Measurements from ENCODE around the gene BDNF. TPM values are rescaled to one million over a fixed set of nuclear protein-coding genes. Genes with fewer than 3 reads are reported as not detected.

The BDNF gene
- total and polyA plus RNA-seq, 2 donors (not counting 1 experiment from before 2014, with no cell fraction given), result not detected

DNA sequence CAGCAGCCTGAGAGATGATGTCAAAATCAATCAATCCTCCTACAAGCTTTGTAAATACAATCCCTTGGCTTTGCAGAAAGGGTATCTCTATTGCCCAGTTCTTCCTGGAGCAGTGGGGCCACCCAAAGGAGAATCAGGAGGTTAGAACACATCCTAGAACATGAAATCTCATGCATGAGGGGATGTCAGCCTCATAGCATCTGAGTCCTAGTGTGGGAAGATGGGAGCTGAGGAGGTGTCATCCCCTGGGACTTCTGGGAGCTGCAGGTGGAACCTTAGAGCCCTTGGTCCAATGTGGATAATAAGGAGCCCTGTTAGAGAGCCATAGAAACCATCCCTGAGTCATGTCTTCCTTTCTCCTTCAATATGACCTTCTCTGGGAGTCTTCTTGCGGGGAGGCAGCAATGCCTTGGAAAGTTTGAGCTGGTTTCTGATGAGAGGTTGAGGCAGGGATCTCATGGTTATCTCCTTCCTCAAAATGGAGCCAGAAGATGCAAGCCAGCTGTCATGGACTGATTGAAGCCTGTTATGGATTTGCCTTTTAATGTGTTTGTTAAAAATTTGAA is 74.8 kb downstream of the BDNF start:
- no peak overlapping the region for H3K4me3 ChIP-seq (ENCODE audit: control extremely low read depth in 1 of 5, extremely low read depth in 1 of 5, insufficient read depth in 1 of 5, low read depth in 2 of 5, low read length in 4 of 5)
- H3K4me1 ChIP-seq (ENCODE audit: control insufficient read depth in 2 of 2, insufficient read depth in 2 of 2, low read length in 2 of 2), result no peaks in the 10 kb centered on the region
- no peaks in the 10 kb centered on the region for H3K36me3 ChIP-seq (replicated peaks in 1 of 2; ENCODE audit: control extremely low read depth in 1 of 2, control insufficient read depth in 1 of 2, extremely low read depth in 1 of 2, insufficient read depth in 2 of 2, low read length in 1 of 2)
- H3K27ac ChIP-seq (ENCODE audit: low read length in 2 of 2), result no peak overlapping the region
- H3K79me2 ChIP-seq (ENCODE audit: control insufficient read depth, insufficient read depth, low read length), result no peaks in the 10 kb centered on the region
- ChIA-PET CTCF (no interaction called here), POLR2A (no interaction called here)
- no peak for ATAC-seq (ENCODE audit: low read depth)
- no CpG with 5 or more reads among the region's 1 CpG for WGBS (ENCODE audit: insufficient coverage)
- TF ChIP-seq, protein P1, sequence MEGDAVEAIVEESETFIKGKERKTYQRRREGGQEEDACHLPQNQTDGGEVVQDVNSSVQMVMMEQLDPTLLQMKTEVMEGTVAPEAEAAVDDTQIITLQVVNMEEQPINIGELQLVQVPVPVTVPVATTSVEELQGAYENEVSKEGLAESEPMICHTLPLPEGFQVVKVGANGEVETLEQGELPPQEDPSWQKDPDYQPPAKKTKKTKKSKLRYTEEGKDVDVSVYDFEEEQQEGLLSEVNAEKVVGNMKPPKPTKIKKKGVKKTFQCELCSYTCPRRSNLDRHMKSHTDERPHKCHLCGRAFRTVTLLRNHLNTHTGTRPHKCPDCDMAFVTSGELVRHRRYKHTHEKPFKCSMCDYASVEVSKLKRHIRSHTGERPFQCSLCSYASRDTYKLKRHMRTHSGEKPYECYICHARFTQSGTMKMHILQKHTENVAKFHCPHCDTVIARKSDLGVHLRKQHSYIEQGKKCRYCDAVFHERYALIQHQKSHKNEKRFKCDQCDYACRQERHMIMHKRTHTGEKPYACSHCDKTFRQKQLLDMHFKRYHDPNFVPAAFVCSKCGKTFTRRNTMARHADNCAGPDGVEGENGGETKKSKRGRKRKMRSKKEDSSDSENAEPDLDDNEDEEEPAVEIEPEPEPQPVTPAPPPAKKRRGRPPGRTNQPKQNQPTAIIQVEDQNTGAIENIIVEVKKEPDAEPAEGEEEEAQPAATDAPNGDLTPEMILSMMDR (IDR thresholded peaks at IDR 0.05), result no peak
- TF ChIP-seq EZH2 (IDR thresholded peaks at IDR 0.05; ENCODE audit: borderline replicate concordance, insufficient read depth, low read depth, low read length, poor library complexity, severe bottlenecking), result no peak
- no peak overlapping the region for H3K4me2 ChIP-seq (replicated peaks; ENCODE audit: low read depth, low read length, poor library complexity, severe bottlenecking)
- intact Hi-C loops (cut with micrococcal nuclease), result no loop called here
- no peaks in the 10 kb centered on the region for H4K20me1 ChIP-seq (ENCODE audit: control insufficient read depth, insufficient read depth, low read length, poor library complexity, severe bottlenecking)
- Mint-ChIP-seq H3K4me1 (peaks cover 8% of the 10 kb centered on the region), H3K4me3 (no peak overlapping the region), H3K27me3 (no peaks in the 10 kb centered on the region), H3K27ac (no peak overlapping the region), H3K9me3 (ENCODE audit: insufficient read depth) (no peaks in the 10 kb centered on the region)
- H3K9ac ChIP-seq (ENCODE audit: low read length), result no peak overlapping the region
- H2AFZ ChIP-seq (ENCODE audit: insufficient read depth, low read depth, low read length, poor library complexity, severe bottlenecking), result no peak overlapping the region
- DNase-seq, result no peak
- H3K9me3 ChIP-seq (ENCODE audit: control extremely low read depth in 1 of 3, control insufficient read depth in 2 of 3, insufficient read depth in 1 of 3, low read length in 2 of 3), result no peaks in the 10 kb centered on the region
- no peaks in the 10 kb centered on the region for H3K27me3 ChIP-seq (replicated peaks in 1 of 4; ENCODE audit: control extremely low read depth in 1 of 4, control insufficient read depth in 3 of 4, insufficient read depth in 4 of 4, low read length in 3 of 4)

DNA sequence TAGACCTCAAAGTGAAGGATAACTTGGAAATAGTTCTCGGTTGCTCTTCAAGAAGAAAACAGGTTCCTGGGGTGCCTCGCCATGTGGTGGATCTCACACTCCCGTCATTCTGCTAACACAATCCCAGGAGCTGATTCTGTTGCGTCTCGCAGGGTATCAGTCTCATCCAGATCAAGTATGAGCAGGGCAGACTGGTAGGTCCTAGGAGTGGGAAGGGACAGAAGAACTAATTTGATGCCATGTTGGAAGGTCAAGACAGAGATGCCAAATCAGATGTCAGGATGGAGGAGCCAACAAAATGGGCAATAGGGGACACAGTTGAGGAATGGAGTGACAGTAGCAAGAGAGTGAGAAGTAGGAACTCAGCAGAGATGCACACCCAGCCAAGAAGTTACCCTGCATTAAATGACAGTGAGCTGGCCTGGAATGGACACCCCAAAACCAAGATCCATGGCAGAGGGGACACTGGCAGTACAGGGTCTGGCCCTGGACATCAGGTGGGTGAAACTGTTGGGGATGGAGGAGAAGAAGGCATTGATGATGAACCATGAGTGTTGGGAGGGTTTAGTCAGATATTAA is 76.2 kb downstream of the BDNF start:
- Mint-ChIP-seq H3K27ac (no peak overlapping the region), H3K9me3 (ENCODE audit: insufficient read depth) (no peaks in the 10 kb centered on the region), H3K4me3 (no peak overlapping the region), H3K27me3 (peaks cover 3% of the 10 kb centered on the region), H3K4me1 (peaks cover 8% of the 10 kb centered on the region)
- no peak overlapping the region for H3K27ac ChIP-seq (ENCODE audit: low read length in 2 of 2)
- no peaks in the 10 kb centered on the region for H3K36me3 ChIP-seq (replicated peaks in 1 of 2; ENCODE audit: control extremely low read depth in 1 of 2, control insufficient read depth in 1 of 2, extremely low read depth in 1 of 2, insufficient read depth in 2 of 2, low read length in 1 of 2)
- intact Hi-C loops (cut with micrococcal nuclease), result no loop called here
- ChIA-PET CTCF (no interaction called here), POLR2A (no interaction called here)
- TF ChIP-seq, protein P1 (IDR thresholded peaks at IDR 0.05), result no peak
- TF ChIP-seq EZH2 (IDR thresholded peaks at IDR 0.05; ENCODE audit: borderline replicate concordance, insufficient read depth, low read depth, low read length, poor library complexity, severe bottlenecking), result no peak
- no peaks in the 10 kb centered on the region for H3K27me3 ChIP-seq (replicated peaks in 1 of 4; ENCODE audit: control extremely low read depth in 1 of 4, control insufficient read depth in 3 of 4, insufficient read depth in 4 of 4, low read length in 3 of 4)
- H3K9me3 ChIP-seq (ENCODE audit: control extremely low read depth in 1 of 3, control insufficient read depth in 2 of 3, insufficient read depth in 1 of 3, low read length in 2 of 3), result no peaks in the 10 kb centered on the region
- no peak overlapping the region for H3K4me2 ChIP-seq (replicated peaks; ENCODE audit: low read depth, low read length, poor library complexity, severe bottlenecking)
- 79% methylated on average over 3 of the region's 5 CpGs for WGBS (ENCODE audit: insufficient coverage)
- no peak for DNase-seq
- ATAC-seq (ENCODE audit: low read depth), result no peak
- H3K4me3 ChIP-seq (ENCODE audit: control extremely low read depth in 1 of 5, extremely low read depth in 1 of 5, insufficient read depth in 1 of 5, low read depth in 2 of 5, low read length in 4 of 5), result no peak overlapping the region
- no peak overlapping the region for H3K9ac ChIP-seq (ENCODE audit: low read length)
- H3K79me2 ChIP-seq (ENCODE audit: control insufficient read depth, insufficient read depth, low read length), result no peaks in the 10 kb centered on the region
- no peaks in the 10 kb centered on the region for H4K20me1 ChIP-seq (ENCODE audit: control insufficient read depth, insufficient read depth, low read length, poor library complexity, severe bottlenecking)
- H3K4me1 ChIP-seq (ENCODE audit: control insufficient read depth in 2 of 2, insufficient read depth in 2 of 2, low read length in 2 of 2), result no peaks in the 10 kb centered on the region
- no peak overlapping the region for H2AFZ ChIP-seq (ENCODE audit: insufficient read depth, low read depth, low read length, poor library complexity, severe bottlenecking)

All from B cell (primary cell).